Activated CD4-positive, alpha-beta T cell treated with anti-CD3 and anti-CD28 coated beads for 36 hours (primary cell): ENCODE measurements around the gene FANK1. TPM values are rescaled to one million over a fixed set of nuclear protein-coding genes. Genes with fewer than 3 reads are reported as not detected.

Experiments
- ATAC-seq: fragments of 200-7000 bp; cut with Tn5 transposase; one replicate; pipeline ENCODE4 v1.10.0; 2021; ENCODE audit warnings: mild to moderate bottlenecking, moderate library complexity
- CTCF ChIA-PET: fragments of 350-600 bp; sonication (Branson Sonifier 250); formaldehyde crosslinking; loops from one replicate; lab custom pipeline; 2021; ENCODE audit warnings: antibody characterized with exemption; lab: Charles Lee
- POLR2A ChIA-PET: fragments of 350-600 bp; sonication (Branson Sonifier 250); formaldehyde crosslinking; loops from one replicate; lab custom pipeline; 2021; ENCODE audit warnings: antibody characterized with exemption, inconsistent platforms; lab: Charles Lee
- DNase-seq: peaks from one replicate; pipeline ENCODE4 v3.0.0-alpha.2; 2020
- H3K27ac Mint-ChIP-seq: one replicate; pipeline ENCODE4 v1.8.0; 2021; ENCODE audit warnings: mixed read lengths
- H3K27me3 Mint-ChIP-seq: one replicate; pipeline ENCODE4 v1.8.0; 2021; ENCODE audit warnings: mixed read lengths
- H3K36me3 Mint-ChIP-seq: one replicate; pipeline ENCODE4 v1.8.0; 2021; ENCODE audit warnings: low read depth, mixed read lengths
- H3K4me1 Mint-ChIP-seq: one replicate; pipeline ENCODE4 v1.8.0; 2021; ENCODE audit warnings: mixed read lengths
- H3K4me3 Mint-ChIP-seq: one replicate; pipeline ENCODE4 v1.8.0; 2021; ENCODE audit warnings: mild to moderate bottlenecking, moderate library complexity, mixed read lengths
- H3K9me3 Mint-ChIP-seq: one replicate; pipeline ENCODE4 v1.8.0; 2021; ENCODE audit warnings: low read depth, mixed read lengths
- intact Hi-C, 2 experiments: fragments of 100-400 bp; cut with DNase I in 1 of 2; cut with micrococcal nuclease in 1 of 2; formaldehyde crosslinking; loops; one replicate each; pipeline versions ENCODE4 v1.14.2 to v1.15.1; 2022 to 2024; cut with DNase I, micrococcal nuclease
- total RNA-seq, 2 experiments: library from RNA; stranded (reverse); gene quantifications; one replicate each; pipeline ENCODE4 v1.2.3, GENCODE V29; 2021

FANK1 gene
- total RNA-seq, 2 experiments from 2014 or later, result 0.42 to 1.0 TPM

DNA sequence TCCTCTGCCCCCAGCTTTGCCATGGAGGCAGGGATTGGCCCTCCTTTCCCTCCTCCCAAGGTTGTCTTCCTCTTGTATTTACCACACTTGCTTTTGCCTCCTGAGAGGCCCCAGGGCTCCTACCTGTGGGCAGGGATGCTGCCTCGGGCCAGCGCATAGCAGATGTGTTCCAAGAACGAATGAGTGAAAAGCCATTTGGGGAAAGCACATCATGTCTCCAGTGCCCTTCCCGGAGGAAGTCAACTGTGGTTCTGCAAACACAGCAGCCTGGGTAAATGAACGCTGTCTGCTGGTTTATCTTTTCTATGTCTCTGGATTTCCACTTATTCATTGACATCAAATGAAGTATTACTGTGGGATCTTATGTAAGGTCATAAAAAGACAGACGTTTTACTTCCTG lies 161.7 kb downstream of the FANK1 start:
- peaks cover 2% of the 10 kb centered on the region for H3K9me3 Mint-ChIP-seq
- H3K36me3 Mint-ChIP-seq, result no peaks in the 10 kb centered on the region
- H3K4me3 Mint-ChIP-seq, result no peak overlapping the region
- CTCF ChIA-PET, result no interaction called here
- no peak for DNase-seq
- ATAC-seq, result no peak
- POLR2A ChIA-PET, result no interaction called here
- intact Hi-C loops, result no loop called here
- H3K27ac Mint-ChIP-seq, result no peak overlapping the region
- peaks cover 2% of the 10 kb centered on the region for H3K27me3 Mint-ChIP-seq
- H3K4me1 Mint-ChIP-seq, result no peaks in the 10 kb centered on the region

DNA sequence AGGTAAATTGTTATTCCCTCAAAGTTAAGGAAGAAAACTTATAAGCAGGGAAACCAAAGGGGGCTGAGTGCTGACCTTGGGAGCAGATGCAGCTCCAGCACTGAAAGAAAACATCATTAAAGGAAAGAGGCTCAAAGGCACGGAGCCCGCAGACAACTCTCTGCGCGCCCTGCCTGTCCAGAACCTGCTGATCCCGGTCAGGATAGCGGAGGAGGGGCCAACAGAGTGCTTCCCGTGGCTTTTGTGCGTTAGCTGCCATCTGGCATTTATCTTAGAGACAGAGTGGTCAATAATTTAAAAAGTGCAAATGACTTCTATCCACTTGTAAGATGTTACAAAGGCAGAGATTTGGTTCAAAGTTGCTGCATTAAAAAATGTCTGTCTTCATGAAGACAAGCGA lies 162.1 kb downstream of the FANK1 start:
- POLR2A ChIA-PET, result no interaction called here
- intact Hi-C loops, result no loop called here
- H3K27ac Mint-ChIP-seq, result no peak overlapping the region

More for the DNA sequence above, 162.1 kb downstream of the FANK1 start:
- H3K4me1 Mint-ChIP-seq, result no peaks in the 10 kb centered on the region
- CTCF ChIA-PET, result no interaction called here
- ATAC-seq (no peak), DNase-seq (no peak)
- no peak overlapping the region for H3K4me3 Mint-ChIP-seq
- H3K27me3 Mint-ChIP-seq, result peaks cover 2% of the 10 kb centered on the region
- H3K9me3 Mint-ChIP-seq, result peaks cover 2% of the 10 kb centered on the region
- H3K36me3 Mint-ChIP-seq, result no peaks in the 10 kb centered on the region

Other genes with a start within 250 kb of the FANK1 start
- gene TEX36, start 213.4 kb upstream of the FANK1 start, total RNA-seq, result not detected
- gene EDRF1, start 176.9 kb upstream of the FANK1 start, total RNA-seq, result 10 to 100 TPM; 29.6 to 30.8 TPM
- gene MMP21, start 120.7 kb upstream of the FANK1 start, total RNA-seq, result not detected
- gene UROS, start 73.3 kb upstream of the FANK1 start, total RNA-seq, result 10 to 100 TPM; 37.3 to 39.6 TPM
- 100 to 1,000 TPM; 106 to 115 TPM for gene BCCIP, start 73.0 kb upstream of the FANK1 start, total RNA-seq
- 10 to 100 TPM; 19.4 to 23.5 TPM for gene DHX32, start 15.3 kb upstream of the FANK1 start, total RNA-seq